GM23248 (cell line): Measurements from ENCODE around the gene FAM217A.
"Not testable (repeated sequence)": the region's sequence is repeated elsewhere in the genome, so short reads cannot be mapped to it uniquely, and the experiment has no call there.

Experiments
- EZH2 ChIP-seq: fragments of 200-600 bp; sonication (generic); IDR thresholded peaks from 2 replicates; pipeline ENCODE4 v1.6.1; 2018; ENCODE audit warnings: antibody characterized with exemption, mild to moderate bottlenecking; ENCODE audit not compliant: insufficient read depth, poor library complexity, severe bottlenecking
- EZH2phosphoT487 ChIP-seq: fragments of 200-600 bp; sonication (generic); IDR thresholded peaks from 2 replicates; pipeline ENCODE4 v1.6.1; 2018; ENCODE audit warnings: antibody characterized with exemption, moderate library complexity, mild to moderate bottlenecking, low read depth; ENCODE audit not compliant: insufficient read depth

- TF ChIP-seq EZH2phosphoT487, EZH2: not testable (repeated sequence)
Observed at GRCh38 chr6:4109363-4109815, 30.5 kb upstream of the FAM217A start.
